BE2C (cell line): ENCODE results near the gene RAI14.

Source experiments
- DNase-seq: peaks from one replicate; pipeline ENCODE4 v3.0.0-alpha.2; 2020
- H3K27me3 ChIP-seq: fragments of 250-450 bp; sonication (Bioruptor Pico); 2 replicates; pipeline ENCODE4 v1.5.1; 2020; ENCODE audit warnings: mild to moderate bottlenecking
- H3K36me3 ChIP-seq: fragments of 250-450 bp; sonication (Bioruptor Pico); 2 replicates; pipeline ENCODE4 v1.5.1; 2020; ENCODE audit warnings: mild to moderate bottlenecking
- H3K4me1 ChIP-seq: fragments of 250-450 bp; sonication (Bioruptor Pico); 2 replicates; pipeline ENCODE4 v1.5.1; 2020
- H3K4me3 ChIP-seq: 2 replicates; pipeline ENCODE4 v1.5.1; 2011; ENCODE audit warnings: low read depth, low read length
- H3K9me3 ChIP-seq: fragments of 250-450 bp; sonication (Bioruptor Pico); 2 replicates; pipeline ENCODE4 v1.5.1; 2020
- CTCF ChIP-seq: IDR thresholded peaks from 2 replicates; pipeline ENCODE4 v1.5.1; 2012; ENCODE audit warnings: mild to moderate bottlenecking, low read depth, low read length

The RAI14 gene

DNA sequence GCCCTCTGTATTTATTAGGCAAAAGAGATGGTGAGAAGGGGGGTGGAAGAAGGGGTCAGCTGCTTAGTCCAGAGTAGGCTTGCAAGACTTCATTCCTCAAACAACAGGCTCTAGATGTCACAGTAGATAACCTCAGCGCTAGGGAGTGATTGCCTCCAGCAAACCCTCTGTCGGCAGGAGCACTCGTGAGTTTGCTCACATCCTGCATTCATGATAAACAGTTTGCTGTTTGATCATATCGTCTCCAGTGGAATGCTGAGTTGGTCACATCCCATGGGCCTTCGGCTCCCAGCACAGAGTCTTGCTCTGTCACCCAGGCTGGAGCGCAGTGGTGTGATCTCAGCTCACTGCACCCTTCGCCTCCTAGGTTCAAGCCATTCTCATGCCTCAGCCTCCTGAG is 186.4 kb downstream of the RAI14 start:
- H3K4me1 ChIP-seq: no peaks in the 10 kb centered on the region
- DNase-seq: no peak
- no peaks in the 10 kb centered on the region for H3K36me3 ChIP-seq
- no peaks in the 10 kb centered on the region for H3K9me3 ChIP-seq
- TF ChIP-seq CTCF: no peak
- H3K27me3 ChIP-seq: peaks cover 30% of the 10 kb centered on the region
- H3K4me3 ChIP-seq: no peak overlapping the region

- no peak for TF ChIP-seq CTCF
- H3K9me3 ChIP-seq: no peaks in the 10 kb centered on the region
- DNase-seq: no peak
Measured at GRCh38 chr5:34843497-34843896, 187.4 kb downstream of the RAI14 start.

DNA sequence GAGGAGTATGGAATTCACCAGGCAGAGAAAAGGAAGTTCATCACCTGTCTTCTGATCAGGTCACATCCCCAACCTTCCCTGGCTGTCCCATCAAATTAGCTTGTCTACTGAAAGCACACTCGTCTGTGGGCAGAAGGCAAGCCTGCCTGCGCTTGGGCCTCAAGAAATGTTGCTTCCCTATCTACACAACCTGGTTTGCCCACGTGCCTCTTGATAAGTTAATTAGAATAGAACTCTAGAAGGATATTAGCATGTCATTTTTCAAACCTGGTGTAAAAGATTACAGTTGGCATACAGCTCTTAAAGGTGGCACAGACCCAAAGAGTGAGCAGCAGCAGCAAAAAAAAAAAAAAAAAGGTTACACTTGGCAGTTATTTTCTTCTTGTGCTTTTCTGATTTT is 188.0 kb downstream of the RAI14 start:
- no peaks in the 10 kb centered on the region for H3K9me3 ChIP-seq

More at GRCh38 chr5:34843497-34843896, 187.4 kb downstream of the RAI14 start:
- no peaks in the 10 kb centered on the region for H3K36me3 ChIP-seq
- peaks cover 33% of the 10 kb centered on the region for H3K27me3 ChIP-seq
- no peak overlapping the region for H3K4me3 ChIP-seq
- H3K4me1 ChIP-seq: no peaks in the 10 kb centered on the region

GRCh38 chr5:34844999-34845398 is 188.9 kb downstream of the RAI14 start:
- H3K4me1 ChIP-seq: no peaks in the 10 kb centered on the region
- H3K9me3 ChIP-seq: no peaks in the 10 kb centered on the region
- no peak for DNase-seq
- H3K36me3 ChIP-seq: no peaks in the 10 kb centered on the region
- H3K27me3 ChIP-seq: peaks cover 33% of the 10 kb centered on the region
- no peak for TF ChIP-seq CTCF
- no peak overlapping the region for H3K4me3 ChIP-seq

More for the DNA sequence above, 188.0 kb downstream of the RAI14 start:
- no peak for DNase-seq
- H3K4me3 ChIP-seq: no peak overlapping the region
- no peaks in the 10 kb centered on the region for H3K4me1 ChIP-seq
- TF ChIP-seq CTCF: no peak
- peaks cover 35% of the 10 kb centered on the region for H3K27me3 ChIP-seq
- no peaks in the 10 kb centered on the region for H3K36me3 ChIP-seq

DNA sequence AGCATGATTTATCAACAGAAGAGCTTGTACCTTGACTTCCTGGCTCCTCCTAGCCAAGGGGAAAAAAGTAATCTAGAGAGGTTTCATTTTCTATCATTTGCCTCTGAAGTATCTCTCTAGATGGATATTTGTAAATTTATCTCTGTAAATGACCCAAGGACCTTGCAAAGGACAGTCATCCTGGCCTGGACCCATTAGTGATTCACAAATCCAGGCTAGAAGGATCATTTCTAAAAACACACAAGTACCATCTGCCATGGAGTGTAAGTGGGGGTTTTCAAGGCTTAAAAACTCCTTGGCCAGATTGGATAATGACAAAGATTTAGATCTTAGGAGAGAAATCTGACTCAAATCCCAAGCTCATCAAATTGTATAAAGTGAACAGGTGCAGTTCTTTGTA is 190.9 kb downstream of the RAI14 start:
- TF ChIP-seq CTCF: no peak
- no peak for DNase-seq
- Histone ChIP-seq H3K4me3 (no peak overlapping the region), H3K36me3 (no peaks in the 10 kb centered on the region), H3K4me1 (no peaks in the 10 kb centered on the region), H3K9me3 (no peaks in the 10 kb centered on the region), H3K27me3 (peaks cover 24% of the 10 kb centered on the region)

- Histone ChIP-seq H3K4me1 (no peaks in the 10 kb centered on the region), H3K27me3 (peaks cover 24% of the 10 kb centered on the region), H3K36me3 (no peaks in the 10 kb centered on the region), H3K9me3 (no peaks in the 10 kb centered on the region), H3K4me3 (no peak overlapping the region)
- no peak for TF ChIP-seq CTCF
- DNase-seq: no peak
Measured at GRCh38 chr5:34847552-34847951, 191.4 kb downstream of the RAI14 start.
